H1 (cell line): Measurements from ENCODE around the gene B9D1. TPM values are rescaled to one million over a fixed set of nuclear protein-coding genes. Genes with fewer than 3 reads are reported as not detected.

ENCODE experiments used
- CTCF ChIA-PET: fragments of 300-600 bp; sonication (Branson Sonifier 250); formaldehyde crosslinking; loops from one replicate; lab custom pipeline; 2021; ENCODE audit not compliant: partially characterized antibody; lab: Charles Lee
- POLR2A ChIA-PET: fragments of 300-600 bp; sonication (Branson Sonifier 250); formaldehyde crosslinking; loops from one replicate; lab custom pipeline; 2021; ENCODE audit warnings: inconsistent platforms; ENCODE audit not compliant: partially characterized antibody; lab: Charles Lee
- DNase-seq, 2 experiments: peaks; one replicate each; pipeline versions ENCODE4 v3.0.0 to v3.0.0-alpha.2; 2010 to 2022; ENCODE audit warnings: low spot score in 2 of 2, low read depth in 1 of 2, mixed read lengths in 1 of 2
- FAIRE-seq: peaks from 2 replicates; lab custom pipeline; 2011; peaks lifted over from hg19 to GRCh38; lab: Jason Lieb, UNC
- H2AFZ ChIP-seq: 2 replicates; pipeline ENCODE4 v1.8.1; 2012; ENCODE audit warnings: low read length, inconsistent platforms
- H2AK5ac ChIP-seq: 2 replicates; pipeline ENCODE4 v1.6.1; 2013; ENCODE audit warnings: low read depth, low read length
- H2BK120ac ChIP-seq: replicated peaks from 2 replicates; pipeline ENCODE3; 2013; ENCODE audit warnings: low read depth, low read length, inconsistent platforms
- H2BK12ac ChIP-seq: 2 replicates; pipeline ENCODE4 v1.6.1; 2013; ENCODE audit warnings: low read depth, low read length
- H2BK15ac ChIP-seq: 2 replicates; pipeline ENCODE4 v1.6.1; 2013; ENCODE audit warnings: low read length
- H2BK20ac ChIP-seq: 2 replicates; pipeline ENCODE4 v1.6.1; 2013; ENCODE audit warnings: low read length
- H2BK5ac ChIP-seq: 2 replicates; pipeline ENCODE4 v1.6.1; 2013; ENCODE audit warnings: low read depth, low read length
- H3K14ac ChIP-seq: 2 replicates; pipeline ENCODE4 v1.6.1; 2013; ENCODE audit warnings: inconsistent platforms; ENCODE audit not compliant: insufficient read length
- H3K18ac ChIP-seq: 2 replicates; pipeline ENCODE4 v1.6.1; 2013; ENCODE audit warnings: low read length; ENCODE audit errors: extremely low read depth
- H3K23ac ChIP-seq: 2 replicates; pipeline ENCODE4 v1.6.1; 2013; ENCODE audit warnings: inconsistent platforms; ENCODE audit not compliant: insufficient read length
- H3K23me2 ChIP-seq: 2 replicates; pipeline ENCODE4 v1.6.1; 2013; ENCODE audit warnings: low read depth, low read length
- H3K27ac ChIP-seq: 2 replicates; pipeline ENCODE4 v1.6.1; 2011; ENCODE audit warnings: low read depth, low read length, inconsistent platforms
- H3K27me3 ChIP-seq, 4 experiments: replicated peaks in 1 of 4; 1 replicate in 1 of 4; 2 replicates in 3 of 4; pipeline versions ENCODE4 v1.6.1 to v1.8.1; 2011 to 2013; ENCODE audit warnings: low read length in 3 of 4, mild to moderate bottlenecking in 3 of 4, inconsistent platforms in 2 of 4, mixed read lengths in 2 of 4, moderate library complexity in 1 of 4; ENCODE audit not compliant: control insufficient read depth in 3 of 4, insufficient read depth in 3 of 4; ENCODE audit errors: extremely low read depth in 1 of 4
- H3K36me3 ChIP-seq, 4 experiments: 2 replicates each; pipeline versions ENCODE4 v1.6.1 to v1.8.1; 2011 to 2013; ENCODE audit warnings: mild to moderate bottlenecking in 4 of 4, low read length in 3 of 4, moderate library complexity in 2 of 4, control low read depth in 1 of 4, inconsistent platforms in 1 of 4; ENCODE audit not compliant: insufficient read depth in 4 of 4, control insufficient read depth in 2 of 4
- H3K4ac ChIP-seq: replicated peaks from 2 replicates; pipeline ENCODE3; 2013; ENCODE audit warnings: low read length, low read depth, mixed read lengths, inconsistent platforms; ENCODE audit not compliant: insufficient read length
- H3K4me1 ChIP-seq, 4 experiments: replicated peaks in 1 of 4; 1 replicate in 1 of 4; 2 replicates in 3 of 4; pipeline versions ENCODE4 v1.6.1 to v1.8.1; 2011 to 2013; ENCODE audit warnings: low read length in 3 of 4, inconsistent platforms in 2 of 4, mixed read lengths in 1 of 4; ENCODE audit not compliant: insufficient read depth in 4 of 4, control insufficient read depth in 3 of 4
- H3K4me2 ChIP-seq, 2 experiments: 2 replicates each; pipeline versions ENCODE4 v1.6.1 to v1.8.1; 2011 to 2013; ENCODE audit warnings: low read depth in 2 of 2, low read length in 2 of 2, control low read depth in 1 of 2, inconsistent platforms in 1 of 2, mild to moderate bottlenecking in 1 of 2; ENCODE audit not compliant: insufficient read depth in 1 of 2
- H3K4me3 ChIP-seq, 4 experiments: fragments of 200-600, 300-600 bp in 1 of 4; sonication (generic), shearing (Covaris generic), sonication (Bioruptor Twin) in 1 of 4; 2 replicates each; pipeline versions ENCODE4 v1.5.1 to v1.8.1; 2011 to 2016; ENCODE audit warnings: low read length in 4 of 4, low read depth in 3 of 4, control low read depth in 2 of 4, inconsistent platforms in 2 of 4, mild to moderate bottlenecking in 2 of 4, mixed read lengths in 1 of 4, moderate library complexity in 1 of 4; ENCODE audit not compliant: insufficient read depth in 2 of 4; ENCODE audit errors: extremely low read depth in 1 of 4
- H3K56ac ChIP-seq: replicated peaks from 2 replicates; pipeline ENCODE3; 2013; ENCODE audit warnings: low read depth, mild to moderate bottlenecking, mixed read lengths, low read length, inconsistent platforms; ENCODE audit not compliant: insufficient read length
- H3K79me1 ChIP-seq: 2 replicates; pipeline ENCODE4 v1.6.1; 2013; ENCODE audit warnings: low read depth, low read length, control low read depth
- H3K79me2 ChIP-seq, 2 experiments: 2 replicates each; pipeline versions ENCODE4 v1.6.1 to v1.8.1; 2012 to 2013; ENCODE audit warnings: low read length in 2 of 2, mild to moderate bottlenecking in 2 of 2, inconsistent platforms in 1 of 2; ENCODE audit not compliant: insufficient read depth in 2 of 2, control insufficient read depth in 1 of 2
- H3K9ac ChIP-seq, 4 experiments: replicated peaks in 1 of 4; 1 replicate in 1 of 4; 2 replicates in 3 of 4; pipeline versions ENCODE4 v1.6.1 to v1.8.1; 2011 to 2013; ENCODE audit warnings: low read depth in 3 of 4, low read length in 3 of 4, control low read depth in 2 of 4, mild to moderate bottlenecking in 2 of 4, moderate library complexity in 2 of 4, inconsistent platforms in 1 of 4; ENCODE audit errors: extremely low read depth in 1 of 4
- H3K9me3 ChIP-seq, 2 experiments: 2 replicates each; pipeline versions ENCODE4 v1.6.1 to v1.8.1; 2012 to 2013; ENCODE audit warnings: mild to moderate bottlenecking in 2 of 2, moderate library complexity in 2 of 2, control low read depth in 1 of 2, inconsistent platforms in 1 of 2, low read depth in 1 of 2, low read length in 1 of 2, mixed read lengths in 1 of 2; ENCODE audit not compliant: insufficient read depth in 2 of 2
- H4K20me1 ChIP-seq, 2 experiments: replicated peaks in 1 of 2; 2 replicates each; pipeline versions ENCODE3 to v1.8.1; 2011 to 2013; ENCODE audit warnings: inconsistent platforms in 2 of 2, low read length in 2 of 2, mild to moderate bottlenecking in 1 of 2; ENCODE audit not compliant: insufficient read depth in 2 of 2, control insufficient read depth in 1 of 2
- H4K5ac ChIP-seq: 2 replicates; pipeline ENCODE4 v1.6.1; 2013; ENCODE audit warnings: low read length, low read depth, mixed read lengths, inconsistent platforms; ENCODE audit not compliant: insufficient read length
- H4K8ac ChIP-seq: 2 replicates; pipeline ENCODE4 v1.8.0; 2013; ENCODE audit warnings: mild to moderate bottlenecking, moderate library complexity, low read length, inconsistent platforms; ENCODE audit not compliant: insufficient read depth; ENCODE audit errors: extremely low read depth
- H4K91ac ChIP-seq: replicated peaks from 2 replicates; pipeline ENCODE3; 2013; ENCODE audit warnings: low read length, mixed read lengths, inconsistent platforms; ENCODE audit not compliant: insufficient read length
- BCL11A ChIP-seq, 2 experiments: IDR thresholded peaks; one replicate each; pipeline ENCODE4 v1.6.1; 2011; ENCODE audit warnings: low read depth in 2 of 2, low read length in 2 of 2, mild to moderate bottlenecking in 2 of 2
- BRCA1 ChIP-seq: IDR thresholded peaks from 2 replicates; pipeline ENCODE4 v1.6.1; 2012; ENCODE audit warnings: low read depth, low read length, improper control_type of control experiment
- CBX5 ChIP-seq: fragments of 300-800, 300-1000 bp; sonication (generic); IDR thresholded peaks from 2 replicates; pipeline ENCODE4 v1.7.1; 2016; ENCODE audit warnings: antibody characterized with exemption, low read length, low read depth
- CREB1 ChIP-seq: IDR thresholded peaks from 2 replicates; pipeline ENCODE4 v1.6.1; 2012; ENCODE audit warnings: inconsistent platforms
- JUN ChIP-seq: IDR thresholded peaks from 2 replicates; pipeline ENCODE4 v1.6.1; 2011; ENCODE audit warnings: low read depth, mild to moderate bottlenecking, improper control_type of control experiment, low read length
- KDM5A ChIP-seq: fragments of 200-600 bp; IDR thresholded peaks from 2 replicates; pipeline ENCODE4 v1.7.1; 2012; ENCODE audit warnings: mild to moderate bottlenecking, low read length, inconsistent platforms, mixed read lengths
- MAFK ChIP-seq: IDR thresholded peaks from 2 replicates; pipeline ENCODE4 v1.6.1; 2012; ENCODE audit warnings: low read depth, mild to moderate bottlenecking, improper control_type of control experiment, low read length
- PHF8 ChIP-seq: fragments of 200-600 bp; sonication (generic); conservative IDR thresholded peaks from 2 replicates; pipeline ENCODE4 v1.7.1; 2012; ENCODE audit warnings: low read depth, mild to moderate bottlenecking, inconsistent platforms, low read length, moderate library complexity
- POU5F1 ChIP-seq: IDR thresholded peaks from 2 replicates; pipeline ENCODE4 v1.6.1; 2011; ENCODE audit warnings: low read depth, mild to moderate bottlenecking, low read length, moderate library complexity
- RAD21 ChIP-seq, 2 experiments: IDR thresholded peaks in 1 of 2; conservative IDR thresholded peaks in 1 of 2; 2 replicates each; pipeline ENCODE4 v1.6.1; 2011; ENCODE audit warnings: low read depth in 2 of 2, low read length in 2 of 2, improper control_type of control experiment in 1 of 2, inconsistent platforms in 1 of 2, mild to moderate bottlenecking in 1 of 2, moderate library complexity in 1 of 2
- SIN3A ChIP-seq, 2 experiments: IDR thresholded peaks in 1 of 2; conservative IDR thresholded peaks in 1 of 2; 2 replicates each; pipeline ENCODE4 v1.6.1; 2011 to 2012; ENCODE audit warnings: low read length in 2 of 2, improper control_type of control experiment in 1 of 2, low read depth in 1 of 2, mild to moderate bottlenecking in 1 of 2
- SP2 ChIP-seq: IDR thresholded peaks from 2 replicates; pipeline ENCODE4 v1.6.1; 2012; ENCODE audit warnings: mild to moderate bottlenecking, low read length, inconsistent platforms
- SRF ChIP-seq: IDR thresholded peaks from 2 replicates; pipeline ENCODE4 v1.6.1; 2011; ENCODE audit warnings: mild to moderate bottlenecking, low read depth, low read length, moderate library complexity
- TAF7 ChIP-seq: optimal IDR thresholded peaks from 2 replicates; pipeline ENCODE3; 2011; ENCODE audit warnings: low read depth, mild to moderate bottlenecking, inconsistent platforms, low read length, moderate library complexity, borderline replicate concordance
- TEAD4 ChIP-seq: IDR thresholded peaks from 2 replicates; pipeline ENCODE4 v1.6.1; 2012; ENCODE audit warnings: low read depth, low read length, inconsistent platforms, mixed read lengths
- WGBS, 2 experiments: shearing (Covaris generic) in 1 of 2; methylation state at CpG; one replicate each; pipeline versions ENCODE4 v1.1.6 to v1.1.7; 2013 to 2015; ENCODE audit warnings: low lambda C conversion rate in 2 of 2, mixed read lengths in 2 of 2, inconsistent platforms in 1 of 2, low coverage in 1 of 2, missing lambda C conversion rate in 1 of 2; ENCODE audit not compliant: insufficient replicate concordance in 2 of 2, insufficient coverage in 1 of 2, insufficient read length in 1 of 2; ENCODE audit errors: extremely low coverage in 1 of 2, missing lambda C conversion rate in 1 of 2; 5-methylcytosine and 5-hydroxymethylcytosine counted together
- polyA plus RNA-seq, 7 experiments: library from polyadenylated mRNA; depleted of rRNA in 3 of 7; stranded (reverse) in 5 of 7; unstranded in 2 of 7; fragments of >200 nt in 5 of 7; fragments of 200-250 nt in 2 of 7; gene quantifications; 1 replicate in 5 of 7; 2 replicates in 1 of 7; 4 replicates in 1 of 7; pipeline versions ENCODE4 v1.2.1 to v1.2.3, GENCODE V29; 2011 to 2013; ENCODE audit warnings: missing spikeins in 2 of 7, mixed read lengths in 2 of 7
- total RNA-seq: library from RNA; stranded (reverse); fragmentation: NEBNext Ultra II Directional; extraction: Animal tissue kit (Norgen Biotek cat#: 25700); gene quantifications from 2 replicates; pipeline ENCODE4 v1.2.1, GENCODE V29; 2021

B9D1 gene
- total and polyA plus RNA-seq, 2 of the 8 experiments (the other 6 are each of a cell fraction or from before 2014, with no cell fraction given), result 24.6 to 65.7 TPM

DNA sequence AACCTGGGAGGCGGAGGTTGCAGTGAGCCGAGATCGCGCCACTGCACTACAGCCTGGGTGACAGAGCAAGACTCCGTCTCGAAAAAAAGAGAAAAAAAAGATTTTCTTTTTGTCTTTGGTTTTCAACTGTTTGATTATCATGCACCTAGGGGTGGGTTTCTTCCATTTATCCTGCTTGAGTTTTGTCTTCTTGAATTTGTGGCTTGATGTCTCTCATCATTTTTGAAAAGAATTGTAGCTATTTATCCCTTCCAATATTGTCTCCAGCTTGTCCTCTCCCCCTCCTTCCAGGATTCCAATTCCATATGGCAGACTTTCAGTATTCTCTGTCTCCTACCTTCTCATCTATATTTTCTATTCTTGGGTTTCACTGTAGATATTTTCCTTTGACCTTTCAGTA lies 7.8 kb downstream of the B9D1 start:
- Histone ChIP-seq H3K27ac (no peak overlapping the region), H3K14ac (no peak overlapping the region), H3K18ac (no peak overlapping the region), H3K23me2 (no peaks in the 10 kb centered on the region), H3K56ac (no peak overlapping the region), H3K4me1 (no peaks in the 10 kb centered on the region), H3K9ac (no peak overlapping the region), H3K79me1 (peaks cover 2% of the 10 kb centered on the region; the same call in 1 of the 2 replicates), H2BK12ac (no peak overlapping the region), H3K79me2 (no peaks in the 10 kb centered on the region), H4K20me1 (peaks cover 0 to 4% of the 10 kb centered on the region in 2 experiments), H4K8ac (no peak overlapping the region), H2AFZ (no peak overlapping the region), H3K36me3 (peaks cover 0 to 7% (median 0%) of the 10 kb centered on the region in 4 experiments; a peak in 1 of 8 replicates), H2BK20ac (no peak overlapping the region), H3K4me2 (no peak overlapping the region), H2BK120ac (no peak overlapping the region), H2AK5ac (no peak overlapping the region), H4K91ac (no peak overlapping the region), H3K4ac (no peak overlapping the region), H2BK5ac (no peak overlapping the region), H4K5ac (no peak overlapping the region), H3K9me3 (no peaks in the 10 kb centered on the region), H2BK15ac (no peak overlapping the region), H3K4me3 (no peak overlapping the region), H3K23ac (no peak overlapping the region), H3K27me3 (no peaks in the 10 kb centered on the region)
- no peak for DNase-seq
- WGBS, 2 experiments, result 75% methylated on average over 6 of the region's 6 CpGs; no CpG with 5 or more reads in 1 of the 2 experiments
- FAIRE-seq, result no peak
- CTCF ChIA-PET, result interaction anchor here (0.9 to 3.3 kb wide), 6 partner anchors 9 to 412 kb away, joined by 3 to 11 read pairs (median 4); partner anchors contain the start of gene B9D1
- POLR2A ChIA-PET, result no interaction called here
- TF ChIP-seq CREB1 (no peak), BCL11A (IDR thresholded peaks at IDR 0.05; ENCODE audit: low read depth in 2 of 2, low read length in 2 of 2) (no peak), BRCA1 (no peak), TEAD4 (no peak), JUN (no peak), KDM5A (no peak), SP2 (no peak), SRF (no peak), RAD21 (IDR thresholded peaks at IDR 0.05 in 1 of 2, conservative IDR thresholded peaks at IDR 0.05 in 1 of 2; ENCODE audit: low read depth in 2 of 2, low read length in 2 of 2) (no peak), TAF7 (no peak), MAFK (no peak), SIN3A (conservative IDR thresholded peaks at IDR 0.05 in 1 of 2, IDR thresholded peaks at IDR 0.05 in 1 of 2; ENCODE audit: low read depth in 1 of 2, low read length in 2 of 2) (no peak), POU5F1 (no peak), CBX5 (no peak), PHF8 (no peak)
